Measurements from ENCODE around the gene NDRG4.
A peak's percentile ranks its signal among the peaks of the same experiment; 100 is the strongest.

The NDRG4 gene

DNA sequence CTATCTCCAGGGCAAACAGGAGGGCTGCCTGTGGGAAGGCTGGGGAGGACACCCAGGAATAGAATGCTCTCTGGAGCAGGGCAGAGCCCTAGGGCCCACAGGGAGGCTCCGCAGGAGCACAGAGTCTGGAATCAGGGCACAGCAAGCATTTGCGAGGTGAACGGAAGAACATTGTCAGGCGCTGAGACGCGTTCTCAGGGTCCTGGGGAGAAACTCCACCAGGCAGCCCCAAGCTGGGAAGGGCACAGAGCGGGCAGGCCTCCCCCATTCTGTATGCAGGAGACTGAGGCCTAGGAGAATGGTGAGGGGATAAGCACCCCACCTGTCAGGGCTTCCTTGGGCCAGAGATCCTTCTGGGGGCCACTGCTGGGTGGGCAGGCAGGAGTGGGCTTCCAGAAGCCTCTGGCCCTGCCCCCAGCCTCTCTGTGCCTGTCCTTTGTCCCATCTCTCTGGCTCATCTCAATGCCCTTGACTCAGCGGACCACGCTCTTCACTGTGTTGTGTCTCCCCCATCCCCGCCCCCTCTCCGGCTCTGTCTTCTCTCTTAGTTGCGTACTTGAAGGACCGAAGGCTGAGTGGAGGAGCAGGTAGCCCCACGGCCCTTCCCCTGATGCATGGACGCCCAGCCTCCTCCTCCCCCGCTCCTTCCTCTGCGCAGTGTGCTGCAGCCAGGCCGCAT is 10.3 kb downstream of the NDRG4 start:
- no peak for DNase-seq (ENCODE audit: low read depth)

DNA sequence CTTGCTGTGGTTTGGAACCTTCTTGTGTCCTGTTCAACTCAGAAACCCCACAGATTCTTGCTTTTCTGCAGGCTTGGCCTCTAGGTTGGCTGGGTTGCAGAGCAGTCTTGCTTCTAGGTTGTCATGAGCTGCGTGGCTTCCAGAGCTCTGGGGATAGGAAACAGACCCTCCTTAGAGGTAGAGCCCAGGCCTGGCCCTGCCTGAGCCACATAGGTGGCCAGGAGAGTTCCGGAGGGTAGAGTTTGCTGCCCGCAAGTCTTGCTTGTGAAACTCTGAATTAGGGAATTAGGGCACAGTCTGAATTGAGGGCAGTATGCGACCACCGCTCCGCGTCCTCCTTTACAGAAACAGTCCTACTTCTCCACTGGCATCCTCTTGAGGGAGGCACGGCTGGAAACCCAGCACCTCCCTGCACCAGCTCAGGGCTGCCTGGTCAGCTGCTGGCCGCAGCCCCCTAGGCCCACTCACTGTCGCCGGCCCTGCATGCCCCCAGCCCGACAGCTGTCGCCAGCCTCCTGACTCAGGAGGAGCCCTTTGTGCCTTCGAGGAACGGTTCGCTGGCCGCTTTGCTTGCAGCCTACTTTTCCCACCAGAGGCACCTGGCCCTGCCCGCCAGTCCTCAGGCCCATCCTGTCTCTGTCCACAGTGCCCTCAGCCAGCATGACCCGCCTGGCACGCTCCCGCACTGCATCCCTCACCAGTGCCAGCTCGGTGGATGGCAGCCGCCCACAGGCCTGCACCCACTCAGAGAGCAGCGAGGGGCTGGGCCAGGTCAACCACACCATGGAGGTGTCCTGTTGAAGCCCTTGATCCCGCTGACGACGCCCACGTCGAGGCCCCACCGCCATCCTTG is 11.1 kb downstream of the NDRG4 start:
- no peak for DNase-seq (ENCODE audit: low read depth)

DNA sequence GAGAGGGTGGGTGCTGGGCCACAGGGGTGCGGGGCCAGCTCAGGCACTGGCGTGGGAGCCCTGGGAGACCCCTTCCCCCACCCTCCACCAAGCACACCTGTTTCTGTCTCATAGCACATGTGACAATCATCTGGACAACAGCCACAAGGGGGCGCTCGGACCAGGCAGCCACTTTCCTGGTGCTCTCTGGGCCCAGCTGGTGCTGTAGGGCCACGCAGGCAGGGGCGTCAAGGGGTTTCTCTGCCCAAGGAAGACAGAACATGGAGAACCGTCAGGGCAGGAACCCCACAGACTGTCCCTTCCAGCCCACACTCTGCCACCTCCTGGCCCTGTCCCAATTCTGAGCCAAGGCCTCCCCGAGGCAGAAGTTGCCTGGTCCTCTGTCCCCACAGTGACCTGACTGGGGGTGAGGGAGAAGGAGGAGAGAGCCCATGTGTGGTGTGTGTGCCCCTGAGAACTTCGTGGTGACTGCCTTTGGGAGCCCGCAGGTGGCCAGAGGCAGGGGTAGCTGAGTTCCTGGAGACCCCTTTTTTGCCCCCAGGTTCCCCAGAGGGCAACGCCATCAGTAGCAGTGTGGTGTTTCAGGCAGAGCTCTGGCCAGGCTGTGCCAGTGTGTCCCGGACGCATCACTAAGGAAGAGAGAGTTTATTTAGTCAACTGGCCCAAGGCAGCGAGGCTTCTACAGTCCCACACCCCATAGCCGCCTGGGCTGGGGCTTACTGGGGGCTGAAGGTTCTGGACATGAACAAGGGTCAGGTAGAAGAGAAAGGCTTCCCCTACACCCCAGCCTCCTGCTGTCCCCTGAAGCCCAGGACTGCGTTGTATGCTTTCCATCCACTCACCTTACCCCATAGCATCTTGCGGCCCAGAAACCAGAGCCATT is 12.2 kb downstream of the NDRG4 start:
- no peak for DNase-seq (ENCODE audit: low read depth)

GRCh38 chr16:58513874-58514273 is 13.9 kb downstream of the NDRG4 start:
- no peak for DNase-seq (ENCODE audit: low read depth)

GRCh38 chr16:58515125-58515870 is 15.4 kb downstream of the NDRG4 start, which contains the start of gene SETD6:
TSS of gene SETD6 (plus strand) at chr16:58515517. CDS start at chr16:58515538, 21 bp downstream.
- peak; percentile 91 for DNase-seq (ENCODE audit: low read depth)

GRCh38 chr16:58515871-58516767 is 16.2 kb downstream of the NDRG4 start:
- DNase-seq (ENCODE audit: low read depth), result no peak

DNA sequence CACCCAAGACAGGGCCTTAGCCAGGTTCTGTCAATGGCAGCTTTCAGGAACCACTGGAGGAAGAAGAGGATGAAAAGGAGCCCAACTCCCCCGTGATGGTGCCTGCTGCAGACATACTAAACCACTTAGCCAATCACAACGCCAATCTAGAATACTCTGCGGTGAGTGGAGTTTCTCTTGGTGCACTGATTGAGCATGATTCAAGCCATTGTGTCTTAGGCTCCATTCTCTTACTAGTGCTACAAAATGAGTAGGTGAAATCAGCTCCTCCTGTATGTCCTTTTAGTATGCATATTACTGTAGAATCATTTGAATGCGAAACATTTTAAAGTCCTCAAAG is 16.8 kb downstream of the NDRG4 start:
- DNase-seq (ENCODE audit: low read depth), result no peak

DNA sequence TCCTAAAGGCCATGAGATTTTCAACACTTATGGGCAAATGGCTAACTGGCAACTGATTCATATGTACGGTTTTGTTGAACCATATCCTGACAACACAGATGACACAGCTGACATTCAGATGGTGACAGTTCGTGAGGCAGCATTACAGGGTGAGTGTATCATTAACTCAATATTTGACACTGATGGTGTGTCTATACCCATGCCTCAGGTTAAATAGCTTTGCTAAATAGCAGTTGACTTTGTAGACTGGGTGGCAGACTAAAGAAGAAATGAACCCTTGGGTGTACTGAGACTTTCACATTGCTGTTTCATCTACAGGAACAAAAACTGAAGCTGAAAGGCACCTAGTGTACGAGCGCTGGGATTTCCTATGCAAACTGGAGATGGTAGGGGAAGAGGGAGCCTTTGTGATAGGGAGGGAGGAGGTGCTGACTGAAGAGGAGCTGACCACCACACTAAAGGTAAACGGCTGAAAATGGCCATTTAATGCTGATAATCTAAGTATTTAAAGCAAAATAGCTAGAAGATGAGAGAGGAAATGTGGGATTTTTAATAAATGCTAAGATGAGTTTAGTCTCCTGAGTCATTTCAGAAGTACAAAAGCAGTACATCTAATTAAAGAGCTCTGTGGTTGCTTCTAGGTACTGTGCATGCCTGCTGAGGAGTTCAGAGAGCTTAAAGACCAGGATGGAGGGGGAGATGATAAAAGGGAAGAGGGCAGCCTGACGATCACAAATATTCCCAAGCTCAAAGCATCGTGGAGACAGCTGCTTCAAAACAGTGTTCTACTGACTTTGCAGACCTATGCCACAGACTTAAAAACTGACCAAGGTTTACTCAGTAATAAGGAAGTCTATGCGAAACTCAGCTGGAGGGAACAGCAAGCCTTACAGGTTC is 18.4 kb downstream of the NDRG4 start:
- no peak for DNase-seq (ENCODE audit: low read depth)

GRCh38 chr16:58518980-58519368 is 19.0 kb downstream of the NDRG4 start:
- no peak for DNase-seq (ENCODE audit: low read depth)

GRCh38 chr16:58519707-58520106 is 19.8 kb downstream of the NDRG4 start:
- DNase-seq (ENCODE audit: low read depth), result no peak

- DNase-seq (ENCODE audit: low read depth), result no peak
These were observed 30.2 kb downstream of the NDRG4 start for GRCh38 chr16:58530179-58530578.

DNA sequence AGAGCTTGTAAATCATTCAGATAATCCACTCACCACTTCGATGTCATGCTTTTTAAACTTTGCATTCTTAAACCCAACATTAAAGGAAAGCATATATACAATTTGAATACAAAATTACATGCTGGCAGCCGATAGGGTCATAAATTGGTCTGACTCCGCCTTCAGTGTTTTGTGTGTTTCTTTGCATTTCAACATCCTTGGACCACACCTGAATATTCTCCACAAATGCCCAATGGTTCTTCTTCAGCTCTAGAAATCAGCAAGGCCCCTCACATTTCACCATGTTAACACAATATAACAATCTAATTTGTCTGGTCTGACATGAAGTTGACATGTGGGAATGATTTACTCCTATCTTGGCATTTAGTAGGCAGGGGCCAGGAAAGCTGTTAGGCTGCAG is 32.5 kb downstream of the NDRG4 start:
- DNase-seq (ENCODE audit: low read depth), result no peak

- DNase-seq (ENCODE audit: low read depth), result no peak
These were observed 34.0 kb downstream of the NDRG4 start for GRCh38 chr16:58533751-58534470.

GRCh38 chr16:58535100-58535499 is 35.2 kb downstream of the NDRG4 start:
- DNase-seq (ENCODE audit: low read depth), result no peak

DNA sequence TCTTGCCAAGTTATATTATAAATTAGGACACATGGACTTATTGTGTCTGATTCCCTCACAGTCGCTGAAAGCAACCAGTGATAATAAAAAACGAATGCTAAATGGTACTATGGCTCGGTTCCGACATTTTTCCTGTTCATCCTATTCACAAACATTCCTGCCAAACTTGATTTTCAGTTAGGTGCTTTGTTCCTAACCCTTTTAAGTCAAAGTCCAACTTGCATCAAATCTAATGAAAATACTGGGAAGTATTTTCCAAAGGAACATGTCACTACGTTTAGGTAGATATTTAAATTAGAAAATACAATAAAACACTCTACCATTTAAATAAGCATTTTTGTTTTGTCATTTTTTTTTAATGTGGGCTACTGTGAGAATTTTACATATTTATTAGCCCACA is 36.3 kb downstream of the NDRG4 start:
- DNase-seq (ENCODE audit: low read depth), result no peak

GRCh38 chr16:58537124-58537906 is 37.4 kb downstream of the NDRG4 start:
- no peak for DNase-seq (ENCODE audit: low read depth)

- no peak for DNase-seq (ENCODE audit: low read depth)
These were observed 41.8 kb downstream of the NDRG4 start for GRCh38 chr16:58541711-58542110.

- no peak for DNase-seq (ENCODE audit: low read depth)
These were observed 42.3 kb downstream of the NDRG4 start for GRCh38 chr16:58542291-58542690.
